GM18868 (cell line): Measurements from ENCODE around the gene RAX.
"Not testable (repeated sequence)": the region's sequence is repeated elsewhere in the genome, so short reads cannot be mapped to it uniquely, and the experiment has no call there.

Experiments
- ATAC-seq: cut with Tn5 transposase; IDR thresholded peaks from one replicate; pipeline ENCODE4 v1.9.1; 2021; ENCODE audit warnings: mild to moderate bottlenecking, moderate library complexity; ENCODE audit not compliant: unreplicated experiment

Gene RAX

GRCh38 chr18:59273759-59274532 lies 692 bp upstream of the RAX start:
- ATAC-seq, result no peak

GRCh38 chr18:59272221-59272888 lies 899 bp downstream of the RAX start:
- ATAC-seq, result no peak

- ATAC-seq, result no peak
Measured at GRCh38 chr18:59271606-59272220, 1.5 kb downstream of the RAX start.

- ATAC-seq, result no peak
Measured at GRCh38 chr18:59270689-59271257, 2.5 kb downstream of the RAX start.

- ATAC-seq, result no peak
Measured at GRCh38 chr18:59269563-59270119, 3.6 kb downstream of the RAX start.

GRCh38 chr18:59268721-59269562 lies 4.3 kb downstream of the RAX start:
- ATAC-seq, result peak; percentile 55

GRCh38 chr18:59268127-59268720 lies 5.0 kb downstream of the RAX start:
- ATAC-seq, result no peak

GRCh38 chr18:59267503-59268126 lies 5.6 kb downstream of the RAX start:
- no peak for ATAC-seq

GRCh38 chr18:59266886-59267502 lies 6.3 kb downstream of the RAX start:
- no peak for ATAC-seq

GRCh38 chr18:59266459-59266858 lies 6.8 kb downstream of the RAX start:
- ATAC-seq, result no peak

GRCh38 chr18:59265974-59266369 lies 7.3 kb downstream of the RAX start:
- no peak for ATAC-seq

GRCh38 chr18:59265246-59265973 lies 7.8 kb downstream of the RAX start:
- peak; percentile 68 for ATAC-seq

GRCh38 chr18:59264651-59265245 lies 8.5 kb downstream of the RAX start:
- no peak for ATAC-seq

- no peak for ATAC-seq
Measured at GRCh38 chr18:59264121-59264571, 9.1 kb downstream of the RAX start.

- ATAC-seq, result no peak
Measured at GRCh38 chr18:59263661-59264060, 9.6 kb downstream of the RAX start.

- not testable (repeated sequence) for ATAC-seq
Measured at GRCh38 chr18:59262243-59262642, 11.0 kb downstream of the RAX start.

GRCh38 chr18:59261842-59262241 lies 11.4 kb downstream of the RAX start:
- ATAC-seq, result not testable (repeated sequence)

GRCh38 chr18:59255491-59255890 lies 17.8 kb downstream of the RAX start:
- ATAC-seq, result not testable (repeated sequence)
